Gastrocnemius medialis (tissue), 4 donors: Measurements from ENCODE around the gene CD276.
"Not testable (repeated sequence)": the region's sequence is repeated elsewhere in the genome, so short reads cannot be mapped to it uniquely, and the experiment has no call there.

Experiments
- CTCF ChIP-seq, 5 experiments: fragments of 450-650 bp in 3 of 5; fragments of 200-600 bp in 2 of 5; sonication (generic) in 2 of 5; IDR thresholded peaks in 4 of 5; conservative IDR thresholded peaks in 1 of 5; 1 replicate in 4 of 5; 2 replicates in 1 of 5; pipeline ENCODE4 v1.5.1; 2016 to 2019; ENCODE audit warnings: antibody characterized with exemption in 5 of 5, mild to moderate bottlenecking in 3 of 5, moderate library complexity in 3 of 5
- POLR2A ChIP-seq, 2 donors: fragments of 450-650 bp; IDR thresholded peaks; one replicate each; pipeline ENCODE4 v1.6.1; 2017; ENCODE audit warnings: antibody characterized with exemption in 2 of 2, mild to moderate bottlenecking in 2 of 2, moderate library complexity in 2 of 2

- not testable (repeated sequence) for TF ChIP-seq POLR2A (IDR thresholded peaks at IDR 0.05); CTCF (IDR thresholded peaks at IDR 0.05 in 4 of 5, conservative IDR thresholded peaks at IDR 0.05 in 1 of 5)
Measured at GRCh38 chr15:73703601-73704000, 19.4 kb downstream of the CD276 start.
